Heart left ventricle (tissue), 16 donors: ENCODE measurements around the gene ANGPTL2. TPM values are rescaled to one million over a fixed set of nuclear protein-coding genes. Genes with fewer than 3 reads are reported as not detected.

Source experiments
- ATAC-seq, 4 donors: fragments of 200-7000 bp; cut with Tn5 transposase; one replicate each; pipeline ENCODE4 v1.9.1; 2020 to 2022; ENCODE audit warnings: moderate library complexity in 4 of 4, mild to moderate bottlenecking in 3 of 4, moderate number of reproducible peaks in 1 of 4
- DNase-seq, 5 donors: peaks; one replicate each; pipeline ENCODE4 v3.0.0-alpha.2; 2020
- H3K27ac ChIP-seq, 12 donors: fragments of 200-600 bp; sonication (generic) in 4 of 12; one replicate each; pipeline versions ENCODE4 v1.5.0 to v1.8.0; 2016 to 2022; ENCODE audit warnings: mild to moderate bottlenecking in 2 of 12
- H3K27me3 ChIP-seq, 9 donors: fragments of 200-600 bp; sonication (generic) in 2 of 9; one replicate each; pipeline versions ENCODE4 v1.5.1 to v1.8.0; 2016 to 2022; ENCODE audit warnings: mild to moderate bottlenecking in 3 of 9
- H3K36me3 ChIP-seq, 9 donors: fragments of 200-600 bp; sonication (generic) in 2 of 9; one replicate each; pipeline versions ENCODE4 v1.5.0 to v1.8.0; 2018 to 2022; ENCODE audit warnings: mild to moderate bottlenecking in 2 of 9
- H3K4me1 ChIP-seq, 12 donors: fragments of 200-600 bp; sonication (generic) in 4 of 12; one replicate each; pipeline versions ENCODE4 v1.5.0 to v1.8.0; 2016 to 2022; ENCODE audit warnings: mild to moderate bottlenecking in 3 of 12
- H3K4me3 ChIP-seq, 12 donors: fragments of 200-600 bp; sonication (generic) in 4 of 12; one replicate each; pipeline versions ENCODE4 v1.5.0 to v1.8.0; 2017 to 2022; ENCODE audit warnings: mild to moderate bottlenecking in 9 of 12, moderate library complexity in 4 of 12
- H3K9me3 ChIP-seq, 12 donors: fragments of 200-600 bp; sonication (generic) in 4 of 12; one replicate each; pipeline versions ENCODE4 v1.5.0 to v1.8.0; 2016 to 2022; ENCODE audit warnings: mild to moderate bottlenecking in 1 of 12
- CTCF ChIP-seq, 12 donors: fragments of 200-600 bp; sonication (generic) in 4 of 12; IDR thresholded peaks; one replicate each; pipeline versions ENCODE4 v1.5.0 to v1.8.0; 2018 to 2022; ENCODE audit warnings: antibody characterized with exemption in 12 of 12, mild to moderate bottlenecking in 5 of 12
- POLR2A ChIP-seq, 2 donors: fragments of 450-650 bp; IDR thresholded peaks; one replicate each; pipeline ENCODE4 v1.6.1; 2017; ENCODE audit warnings: antibody characterized with exemption in 2 of 2, mild to moderate bottlenecking in 2 of 2, moderate library complexity in 2 of 2
- WGBS, 4 donors: extraction: QIAGEN DNeasy Blood & Tissue Kit in 2 of 4; methylation state at CpG; one replicate each; pipeline versions ENCODE4 v1.1.5 to v1.1.7; 2013 to 2018; 5-methylcytosine and 5-hydroxymethylcytosine counted together
- intact Hi-C, 10 donors: fragments of 100-400 bp; cut with DNase I; formaldehyde crosslinking; loops; one replicate each; pipeline versions ENCODE4 v1.11.1 to v1.14.2; 2022
- polyA plus RNA-seq, 2 donors: library from polyadenylated mRNA; stranded (reverse); fragments of 200-250 nt; gene quantifications; one replicate each; pipeline ENCODE4 v1.2.3, GENCODE V29; 2013
- total RNA-seq, 9 donors: library from RNA; depleted of rRNA in 2 of 9; stranded (reverse); fragments of >200 nt in 2 of 9; fragmentation: NEBNext Ultra II Directional in 3 of 9; extraction: Animal tissue kit (Norgen Biotek cat#: 25700) in 3 of 9; gene quantifications; one replicate each; pipeline versions ENCODE4 v1.1.0 to v1.2.4, GENCODE V29; 2016 to 2023
- donor health status: ischemic (EF 13 %, LVEDD 7.1; RV severe dilation, severe dysfunction).
- donor health status: healthy with polysubstance abuse.
- donor health status: DM: no; HTN: yes; CAD: no.
- donor health status: DM: no; HTN: no; CAD: no.
- donor health status: ischemic (EF 25% LVEDD 6.9; RV normal size, moderate dysfunction).
- donor health status: ischemic (EF 25% LVEDD 5.7; RV mildly dilated, moderate dysfunction).
- donor health status: healthy.
- donor health status: DM: yes; HTN: yes; CAD: no.
- donor health status: ischemic (EF 35%, LVEDD 5.7; RV mildly dilated, moderate dysfunction).
- donor health status: nonischemic (EF 11% LVEDD 7.7; RV severe dilation, severe dysfunction).
- donor health status: DM: yes; HTN: yes; CAD: no.
- donor health status: PGD.
- donor health status: ischemic (EF 29% LVEDD 5.4; RV normal size, mild dysfunction).
- donor health status: nonischemic (EF 23%, LVEDD 6.1; RV moderate dilation, normal function).

The ANGPTL2 gene
- total and polyA plus RNA-seq, 11 donors = 17.0 to 92.5 (median 45.8) TPM

- peaks cover 0 to 6% (median 0%) of the 10 kb centered on the region in 9 donors for H3K36me3 ChIP-seq
- peaks cover 4 to 57% (median 40%) of the 10 kb centered on the region in 12 donors for H3K4me1 ChIP-seq
- 95 to 99% (median 97%) methylated on average over 7 of the region's 7 CpGs for WGBS, 4 donors
- intact Hi-C loops = loop anchor here in 6 of 10 donors (5.0 kb wide), 5 partner anchors 47 to 157 kb away; no protein-coding TSS in a partner anchor
- H3K9me3 ChIP-seq = no peaks in the 10 kb centered on the region
- no peak for DNase-seq
- TF ChIP-seq CTCF (IDR thresholded peaks at IDR 0.05) (no peak), POLR2A (IDR thresholded peaks at IDR 0.05) (no peak)
- peaks cover 0 to 12% (median 0%) of the 10 kb centered on the region in 9 donors for H3K27me3 ChIP-seq
- H3K27ac ChIP-seq = peak overlapping the region in 1 of 12 donors; percentile 95
- H3K4me3 ChIP-seq = no peak overlapping the region
- ATAC-seq = no peak
Measured at GRCh38 chr9:127124111-127124531, 1.7 kb upstream of the ANGPTL2 start.

- Histone ChIP-seq H3K9me3 (no peaks in the 10 kb centered on the region), H3K36me3 (peaks cover 0 to 14% (median 0%) of the 10 kb centered on the region in 9 donors), H3K4me3 (peak overlapping the region in 11 of 12 donors; percentile 52 to 92 (median 74)), H3K27ac (peak overlapping the region in 11 of 12 donors; percentile 79 to 95 (median 91)), H3K27me3 (peaks cover 0 to 12% (median 0%) of the 10 kb centered on the region in 9 donors), H3K4me1 (peaks cover 4 to 57% (median 43%) of the 10 kb centered on the region in 12 donors)
- peak in 1 of 5 donors; percentile 63 for DNase-seq
- TF ChIP-seq POLR2A (IDR thresholded peaks at IDR 0.05) = no peak
- no peak for TF ChIP-seq CTCF (IDR thresholded peaks at IDR 0.05)
- 29 to 34% (median 30%) methylated on average over 14 to 16 of the region's 16 CpGs for WGBS, 4 donors
- no peak for ATAC-seq
- intact Hi-C loops = loop anchor here in 7 of 10 donors (2.0 to 5.0 kb wide), 7 partner anchors 46 to 156 kb away; no protein-coding TSS in a partner anchor
Measured at GRCh38 chr9:127123064-127123890, 842 bp upstream of the ANGPTL2 start.

GRCh38 chr9:127121628-127122175 is 733 bp downstream of the ANGPTL2 start:
- TF ChIP-seq POLR2A (IDR thresholded peaks at IDR 0.05) (no peak), CTCF (IDR thresholded peaks at IDR 0.05) (no peak)
- Histone ChIP-seq H3K36me3 (peaks cover 0 to 14% (median 0%) of the 10 kb centered on the region in 9 donors), H3K9me3 (no peaks in the 10 kb centered on the region), H3K27ac (peak overlapping the region in 11 of 12 donors; percentile 79 to 95 (median 91)), H3K4me3 (peak overlapping the region; percentile 40 to 92 (median 72)), H3K4me1 (peaks cover 7 to 69% (median 53%) of the 10 kb centered on the region in 12 donors), H3K27me3 (peaks cover 0 to 12% (median 0%) of the 10 kb centered on the region in 9 donors)
- DNase-seq (no peak), ATAC-seq (peak; percentile 8 to 22 (median 14))
- WGBS, 4 donors = 8 to 17% (median 13%) methylated on average over 20 of the region's 20 CpGs
- intact Hi-C loops = loop anchor here in 7 of 10 donors (2.0 to 5.0 kb wide), 7 partner anchors 44 to 154 kb away; no protein-coding TSS in a partner anchor

GRCh38 chr9:127119320-127119709 is 3.1 kb downstream of the ANGPTL2 start:
- no peak for TF ChIP-seq CTCF (IDR thresholded peaks at IDR 0.05)
- no peak for TF ChIP-seq POLR2A (IDR thresholded peaks at IDR 0.05)
- intact Hi-C loops = no loop called here
- ATAC-seq = no peak
- DNase-seq = peak in 1 of 5 donors; percentile 8
- 85 to 93% (median 87%) methylated on average over 4 of the region's 4 CpGs for WGBS, 4 donors
- H3K36me3 ChIP-seq = peaks cover 0 to 14% (median 0%) of the 10 kb centered on the region in 9 donors
- peak overlapping the region in 1 of 12 donors; percentile 70 for H3K4me3 ChIP-seq
- H3K27me3 ChIP-seq = peaks cover 0 to 12% (median 0%) of the 10 kb centered on the region in 9 donors
- no peaks in the 10 kb centered on the region for H3K9me3 ChIP-seq
- H3K27ac ChIP-seq = no peak overlapping the region
- H3K4me1 ChIP-seq = peaks cover 10 to 87% (median 63%) of the 10 kb centered on the region in 12 donors
